Activated naive CD4-positive, alpha-beta T cell treated with anti-CD3 and anti-CD28 coated beads for 36 hours (primary cell): ENCODE measurements around the gene GTF3C4. TPM values are rescaled to one million over a fixed set of nuclear protein-coding genes. Genes with fewer than 3 reads are reported as not detected.

Source experiments
- CTCF ChIA-PET: fragments of 350-600 bp; sonication (Branson Sonifier 250); formaldehyde crosslinking; loops from one replicate; lab custom pipeline; 2021; ENCODE audit warnings: antibody characterized with exemption; lab: Charles Lee
- DNase-seq: peaks from one replicate; pipeline ENCODE4 v3.0.0-alpha.2; 2020
- H3K27ac Mint-ChIP-seq: one replicate; pipeline ENCODE4 v1.8.0; 2021; ENCODE audit warnings: mild to moderate bottlenecking, mixed read lengths
- H3K27me3 Mint-ChIP-seq: one replicate; pipeline ENCODE4 v1.8.0; 2021; ENCODE audit warnings: low read depth, mixed read lengths
- H3K36me3 Mint-ChIP-seq: one replicate; pipeline ENCODE4 v1.8.0; 2021; ENCODE audit warnings: low read depth, mixed read lengths
- H3K4me1 Mint-ChIP-seq: one replicate; pipeline ENCODE4 v1.8.0; 2021; ENCODE audit warnings: low read depth, mixed read lengths
- H3K4me3 Mint-ChIP-seq: one replicate; pipeline ENCODE4 v1.8.0; 2021; ENCODE audit warnings: mild to moderate bottlenecking, moderate library complexity, mixed read lengths
- H3K9me3 Mint-ChIP-seq: one replicate; pipeline ENCODE4 v1.8.0; 2021; ENCODE audit warnings: mixed read lengths
- intact Hi-C: fragments of 100-400 bp; cut with micrococcal nuclease; formaldehyde crosslinking; loops from one replicate; pipeline ENCODE4 v1.15.1; 2023
- total RNA-seq, 2 experiments: library from RNA; stranded (reverse); gene quantifications; one replicate each; pipeline ENCODE4 v1.2.3, GENCODE V29; 2021

The GTF3C4 gene
- total RNA-seq, 2 experiments from 2014 or later: 8.2 to 9.4 TPM

DNA sequence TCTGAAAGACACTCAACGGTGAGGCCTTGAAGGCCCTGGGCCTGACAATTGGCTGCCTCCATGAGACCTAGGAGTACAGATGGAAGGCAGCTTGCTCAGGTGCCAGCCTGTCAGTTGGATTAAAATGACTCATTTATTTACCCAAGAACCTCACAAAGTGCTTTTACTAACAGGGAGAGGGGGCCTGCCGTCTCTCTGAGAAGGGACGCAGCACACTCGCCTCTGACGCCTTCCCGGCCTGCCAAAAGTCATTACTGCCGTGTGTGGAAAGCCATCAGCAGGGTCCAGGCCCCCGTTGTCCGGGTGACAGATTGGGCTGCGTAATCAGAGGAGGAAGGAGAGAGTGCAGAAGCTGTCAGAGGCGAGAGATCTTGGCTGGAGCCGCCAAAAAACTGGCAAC is 32.9 kb upstream of the GTF3C4 start:
- Mint-ChIP-seq H3K4me1 (no peaks in the 10 kb centered on the region), H3K27me3 (no peaks in the 10 kb centered on the region), H3K27ac (no peak overlapping the region), H3K36me3 (peaks cover 35% of the 10 kb centered on the region), H3K4me3 (no peak overlapping the region), H3K9me3 (no peaks in the 10 kb centered on the region)
- intact Hi-C loops: no loop called here
- CTCF ChIA-PET: no interaction called here
- DNase-seq: no peak

DNA sequence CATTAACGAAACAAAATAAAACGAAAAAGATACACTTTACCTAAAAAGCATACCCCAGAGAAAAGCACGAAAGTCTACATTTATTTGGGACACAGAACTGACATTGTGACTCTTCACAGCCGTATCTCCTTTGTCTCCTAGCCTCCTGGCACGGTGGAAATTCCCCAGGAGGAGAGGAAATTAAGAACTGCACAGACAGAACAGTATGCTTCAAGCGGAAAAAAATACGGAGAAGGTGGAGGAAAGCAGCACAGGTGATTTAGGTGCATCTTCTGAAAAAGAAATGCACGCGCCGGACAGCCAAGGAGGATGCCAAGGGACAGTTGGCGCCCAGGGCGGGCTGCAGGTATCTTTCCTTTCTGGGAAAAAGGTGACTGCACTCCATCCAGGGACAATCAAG is 32.5 kb upstream of the GTF3C4 start:
- Mint-ChIP-seq H3K4me3 (no peak overlapping the region), H3K4me1 (no peaks in the 10 kb centered on the region), H3K36me3 (peaks cover 36% of the 10 kb centered on the region), H3K27ac (no peak overlapping the region), H3K9me3 (no peaks in the 10 kb centered on the region), H3K27me3 (no peaks in the 10 kb centered on the region)
- no peak for DNase-seq
- intact Hi-C loops: no loop called here
- CTCF ChIA-PET: no interaction called here

DNA sequence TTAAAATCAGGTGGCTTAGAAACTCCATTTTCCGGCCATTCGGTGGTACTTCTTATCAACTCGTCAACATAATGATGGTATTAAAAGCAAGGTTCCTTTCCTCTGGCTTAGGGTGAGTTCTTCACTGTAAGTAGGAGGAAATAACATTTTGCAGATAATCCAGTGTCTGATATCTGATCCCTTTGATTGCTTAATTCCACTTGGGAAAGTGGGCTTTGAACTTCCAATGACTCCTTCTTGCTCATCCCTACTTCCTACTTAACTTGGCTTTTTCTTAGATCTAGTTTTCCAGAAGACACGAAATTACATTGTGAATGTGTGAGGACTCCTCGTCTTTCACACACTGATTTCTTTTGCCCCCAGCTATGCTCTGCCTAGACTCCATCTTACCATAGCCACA is 32.0 kb upstream of the GTF3C4 start:
- H3K27ac Mint-ChIP-seq: no peak overlapping the region
- CTCF ChIA-PET: no interaction called here
- no peak for DNase-seq
- H3K4me3 Mint-ChIP-seq: no peak overlapping the region
- no peaks in the 10 kb centered on the region for H3K9me3 Mint-ChIP-seq
- H3K36me3 Mint-ChIP-seq: peaks cover 41% of the 10 kb centered on the region
- no peaks in the 10 kb centered on the region for H3K4me1 Mint-ChIP-seq
- H3K27me3 Mint-ChIP-seq: no peaks in the 10 kb centered on the region
- intact Hi-C loops: no loop called here

DNA sequence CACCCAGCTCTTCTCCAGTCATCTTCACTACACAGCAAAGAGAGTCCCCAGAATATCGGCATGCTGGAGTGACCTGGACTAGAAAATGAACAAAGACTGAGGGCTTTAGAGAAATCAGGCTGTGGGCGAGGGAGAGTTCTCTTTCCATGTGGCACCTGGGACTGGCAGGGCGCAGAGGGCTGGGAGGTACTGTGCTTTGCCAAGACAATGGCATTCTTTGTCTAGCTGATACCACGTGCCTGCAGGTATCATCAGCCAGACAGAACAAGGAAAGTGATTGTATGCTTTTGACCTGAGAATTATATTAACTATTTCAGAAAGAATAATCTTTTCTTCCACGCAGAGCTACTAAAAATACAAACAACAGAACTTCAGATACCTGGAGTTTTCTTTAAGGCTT is 30.9 kb upstream of the GTF3C4 start:
- H3K27me3 Mint-ChIP-seq: no peaks in the 10 kb centered on the region
- no peaks in the 10 kb centered on the region for H3K4me1 Mint-ChIP-seq
- H3K27ac Mint-ChIP-seq: no peak overlapping the region
- H3K36me3 Mint-ChIP-seq: peaks cover 43% of the 10 kb centered on the region
- no peak overlapping the region for H3K4me3 Mint-ChIP-seq
- intact Hi-C loops: no loop called here
- DNase-seq: no peak
- CTCF ChIA-PET: no interaction called here
- no peaks in the 10 kb centered on the region for H3K9me3 Mint-ChIP-seq

DNA sequence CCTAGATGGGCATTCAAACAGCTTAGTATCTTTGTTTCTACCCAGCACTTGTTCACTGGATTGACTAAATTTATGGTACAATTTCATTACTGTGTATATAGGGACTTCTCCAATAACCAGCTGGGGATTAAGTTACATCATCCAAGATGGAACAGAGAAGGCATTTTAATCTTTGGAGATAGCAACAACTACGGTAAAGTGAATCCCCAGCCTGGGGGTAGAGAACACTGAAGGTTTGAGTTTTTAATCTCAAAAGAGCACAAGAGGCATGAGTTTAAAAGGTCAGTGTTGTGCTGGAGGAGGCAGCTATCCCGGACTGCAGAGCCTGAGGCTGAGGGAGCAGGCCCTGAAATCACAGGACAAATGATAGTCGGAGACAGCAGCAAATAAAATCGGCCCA is 29.0 kb upstream of the GTF3C4 start:
- H3K27me3 Mint-ChIP-seq: no peaks in the 10 kb centered on the region
- CTCF ChIA-PET: no interaction called here
- no peaks in the 10 kb centered on the region for H3K9me3 Mint-ChIP-seq
- peaks cover 54% of the 10 kb centered on the region for H3K36me3 Mint-ChIP-seq
- no peak overlapping the region for H3K27ac Mint-ChIP-seq
- no peak for DNase-seq
- no peak overlapping the region for H3K4me3 Mint-ChIP-seq
- intact Hi-C loops: no loop called here
- no peaks in the 10 kb centered on the region for H3K4me1 Mint-ChIP-seq

DNA sequence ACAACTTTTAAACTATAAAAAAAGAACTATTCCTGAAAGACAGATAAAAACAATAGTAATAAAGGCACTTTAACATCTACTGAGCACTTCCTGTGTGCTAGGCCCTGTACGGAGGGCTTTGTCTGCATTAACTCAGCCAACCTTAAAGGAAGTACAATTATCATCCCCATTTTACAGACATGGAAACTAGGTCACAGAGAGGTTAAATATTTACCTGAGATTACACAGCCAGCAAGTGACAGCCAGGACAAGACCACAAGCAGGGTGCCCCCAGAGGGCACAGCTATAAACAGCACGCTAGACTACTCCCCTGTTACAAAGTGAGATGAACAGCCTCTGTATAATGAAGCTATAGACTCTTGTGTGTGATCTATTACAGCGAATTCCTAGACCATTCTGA is 26.0 kb upstream of the GTF3C4 start:
- Mint-ChIP-seq H3K9me3 (no peaks in the 10 kb centered on the region), H3K4me1 (peaks cover 7% of the 10 kb centered on the region), H3K4me3 (no peak overlapping the region), H3K27me3 (no peaks in the 10 kb centered on the region), H3K36me3 (peaks cover 52% of the 10 kb centered on the region), H3K27ac (no peak overlapping the region)
- CTCF ChIA-PET: interaction anchor here (0.7 to 1.3 kb wide), 3 partner anchors 9 to 147 kb away, joined by 4 to 6 read pairs (median 4); no protein-coding TSS in a partner anchor
- DNase-seq: no peak
- intact Hi-C loops: no loop called here

DNA sequence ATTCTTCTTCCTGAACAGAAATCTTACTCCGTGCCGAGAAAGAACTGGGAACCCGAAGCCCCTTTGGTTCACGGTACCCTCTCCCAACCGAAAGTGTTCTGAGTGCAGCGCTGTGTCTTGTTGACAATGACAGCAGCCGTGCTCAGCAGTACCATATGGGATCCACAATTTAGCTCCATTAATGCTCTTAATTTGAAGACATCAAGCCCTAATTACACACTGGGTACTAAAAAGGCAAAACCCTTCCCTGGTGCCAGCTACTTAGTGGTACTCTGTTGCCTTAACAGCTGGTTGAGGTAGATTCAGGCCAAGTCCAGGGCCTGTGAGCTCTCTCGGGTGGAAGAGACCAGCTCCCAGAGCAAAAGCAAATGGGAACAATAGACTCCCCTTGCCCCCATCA is 25.0 kb upstream of the GTF3C4 start:
- no peak overlapping the region for H3K4me3 Mint-ChIP-seq
- intact Hi-C loops: no loop called here
- no peaks in the 10 kb centered on the region for H3K9me3 Mint-ChIP-seq
- DNase-seq: no peak
- peaks cover 7% of the 10 kb centered on the region for H3K4me1 Mint-ChIP-seq
- no peak overlapping the region for H3K27ac Mint-ChIP-seq
- H3K27me3 Mint-ChIP-seq: no peaks in the 10 kb centered on the region
- CTCF ChIA-PET: interaction anchor here (0.6 to 1.3 kb wide), 3 partner anchors 8 to 251 kb away, joined by 4 to 6 read pairs (median 5); no protein-coding TSS in a partner anchor
- peaks cover 48% of the 10 kb centered on the region for H3K36me3 Mint-ChIP-seq

DNA sequence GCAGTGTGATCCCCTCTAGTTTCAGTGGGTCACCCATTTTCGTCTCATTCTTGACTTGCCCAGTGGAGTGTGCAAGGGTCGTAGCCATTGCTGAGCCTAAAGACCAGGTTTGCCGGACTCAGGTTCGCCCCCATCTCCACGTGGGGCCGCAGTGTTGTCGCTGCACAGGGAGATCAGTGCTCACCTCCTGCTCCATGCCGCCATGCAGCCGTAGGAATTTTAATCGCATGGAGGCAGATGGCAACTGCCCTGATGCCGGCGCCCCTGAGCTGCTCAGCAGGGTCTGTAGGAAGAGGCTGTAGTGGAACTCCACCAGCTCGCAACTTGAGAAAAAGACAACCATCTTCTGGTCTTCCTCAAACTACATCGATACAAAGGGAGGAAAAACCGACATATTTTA is 24.6 kb upstream of the GTF3C4 start:
- Mint-ChIP-seq H3K36me3 (peaks cover 51% of the 10 kb centered on the region), H3K9me3 (no peaks in the 10 kb centered on the region), H3K27me3 (no peaks in the 10 kb centered on the region), H3K4me3 (no peak overlapping the region), H3K27ac (no peak overlapping the region), H3K4me1 (peaks cover 7% of the 10 kb centered on the region)
- CTCF ChIA-PET: interaction anchor here (0.6 kb wide), 1 partner anchor 251 kb away, joined by 5 read pairs; no protein-coding TSS in a partner anchor
- no peak for DNase-seq
- intact Hi-C loops: no loop called here

DNA sequence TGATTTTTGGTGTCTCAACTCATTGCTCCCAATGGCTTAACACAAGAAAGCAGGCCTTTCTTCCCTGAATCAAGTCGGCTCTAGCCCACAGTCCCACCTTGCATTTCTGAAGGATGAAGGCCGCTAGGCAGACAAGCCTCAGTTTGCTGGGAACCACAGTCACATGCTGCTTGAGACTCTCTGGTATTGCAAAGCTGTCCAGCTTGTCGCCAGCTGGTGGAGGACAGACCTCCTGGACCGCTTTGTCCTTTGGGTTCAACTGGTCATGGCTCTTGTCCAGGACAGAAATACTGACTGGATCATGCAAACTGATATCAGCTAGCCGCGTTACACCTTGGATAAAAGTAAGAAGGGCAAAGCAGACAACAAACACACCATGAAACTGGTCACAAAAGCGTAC is 23.5 kb upstream of the GTF3C4 start:
- Mint-ChIP-seq H3K27me3 (no peaks in the 10 kb centered on the region), H3K9me3 (no peaks in the 10 kb centered on the region), H3K4me1 (peaks cover 7% of the 10 kb centered on the region), H3K27ac (no peak overlapping the region), H3K4me3 (no peak overlapping the region), H3K36me3 (peaks cover 49% of the 10 kb centered on the region)
- DNase-seq: no peak
- intact Hi-C loops: no loop called here
- CTCF ChIA-PET: no interaction called here

DNA sequence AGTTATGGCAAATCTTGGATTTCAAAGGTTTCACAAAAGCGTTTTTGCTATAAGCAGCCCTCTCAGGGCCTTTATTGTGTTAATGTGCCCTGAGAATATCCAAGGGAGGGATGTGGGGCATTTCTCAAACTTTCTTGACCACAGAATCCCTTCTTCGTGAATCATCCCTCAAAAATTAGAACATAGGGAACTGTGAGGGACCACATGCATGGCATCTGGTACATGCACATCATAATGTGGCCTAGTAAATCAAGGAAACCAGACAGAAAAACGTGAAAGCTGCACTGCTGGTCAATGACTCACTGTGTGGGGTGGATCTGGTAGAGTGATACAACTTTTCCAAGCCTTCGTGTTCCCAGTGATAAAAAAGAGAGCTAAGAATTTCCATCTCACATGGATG is 22.9 kb upstream of the GTF3C4 start:
- H3K27ac Mint-ChIP-seq: no peak overlapping the region
- no peaks in the 10 kb centered on the region for H3K9me3 Mint-ChIP-seq
- H3K36me3 Mint-ChIP-seq: peaks cover 51% of the 10 kb centered on the region
- no peaks in the 10 kb centered on the region for H3K27me3 Mint-ChIP-seq
- intact Hi-C loops: no loop called here
- no peak overlapping the region for H3K4me3 Mint-ChIP-seq
- H3K4me1 Mint-ChIP-seq: peaks cover 7% of the 10 kb centered on the region
- CTCF ChIA-PET: interaction anchor here (0.6 kb wide), 1 partner anchor 121 kb away, joined by 3 read pairs; no protein-coding TSS in a partner anchor
- DNase-seq: no peak

DNA sequence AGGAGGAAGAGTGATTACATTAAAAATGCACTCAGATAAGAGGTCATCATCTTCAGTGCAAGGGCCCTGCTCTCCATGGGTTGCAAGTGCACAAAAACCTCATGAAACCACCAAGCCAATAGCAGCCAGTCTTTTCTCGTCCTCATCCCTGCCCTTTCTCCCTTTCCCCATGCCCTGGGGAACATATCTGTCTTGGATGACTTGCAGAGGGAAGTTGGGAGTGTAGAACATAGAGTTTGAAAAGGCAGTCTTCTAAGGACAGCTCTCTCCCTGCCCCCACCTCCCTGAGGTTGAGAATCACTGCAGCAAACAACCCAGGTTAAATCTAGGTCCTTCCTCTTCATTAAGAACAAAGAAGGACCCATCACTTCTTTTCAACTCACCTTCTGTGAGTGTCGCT is 22.5 kb upstream of the GTF3C4 start:
- CTCF ChIA-PET: interaction anchor here (0.6 kb wide), 1 partner anchor 121 kb away, joined by 3 read pairs; no protein-coding TSS in a partner anchor
- DNase-seq: no peak
- Mint-ChIP-seq H3K27ac (no peak overlapping the region), H3K4me3 (no peak overlapping the region), H3K27me3 (no peaks in the 10 kb centered on the region), H3K9me3 (no peaks in the 10 kb centered on the region), H3K36me3 (peaks cover 54% of the 10 kb centered on the region), H3K4me1 (peaks cover 7% of the 10 kb centered on the region)
- intact Hi-C loops: no loop called here

DNA sequence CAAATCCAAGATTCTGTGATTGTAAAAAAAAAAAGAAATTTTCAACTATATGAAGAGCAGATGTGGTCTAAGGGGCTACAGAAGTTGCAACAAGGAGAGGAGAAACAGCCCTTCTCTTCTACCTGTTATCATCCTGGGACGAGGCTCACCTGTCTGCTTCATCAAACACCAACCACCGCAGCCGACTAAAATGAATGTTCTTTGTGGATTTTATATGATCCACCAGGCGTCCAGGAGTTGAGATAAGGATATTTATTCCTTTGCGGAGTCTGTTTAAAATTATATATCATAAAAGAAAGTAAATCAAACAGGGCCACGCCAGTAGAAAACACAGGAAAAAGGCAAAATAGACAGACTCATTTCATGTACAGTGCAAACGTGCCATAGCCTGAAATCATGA is 22.0 kb upstream of the GTF3C4 start:
- CTCF ChIA-PET: no interaction called here
- Mint-ChIP-seq H3K27me3 (no peaks in the 10 kb centered on the region), H3K36me3 (peaks cover 50% of the 10 kb centered on the region), H3K27ac (no peak overlapping the region), H3K4me3 (no peak overlapping the region), H3K4me1 (peaks cover 7% of the 10 kb centered on the region), H3K9me3 (no peaks in the 10 kb centered on the region)
- DNase-seq: no peak
- intact Hi-C loops: no loop called here

DNA sequence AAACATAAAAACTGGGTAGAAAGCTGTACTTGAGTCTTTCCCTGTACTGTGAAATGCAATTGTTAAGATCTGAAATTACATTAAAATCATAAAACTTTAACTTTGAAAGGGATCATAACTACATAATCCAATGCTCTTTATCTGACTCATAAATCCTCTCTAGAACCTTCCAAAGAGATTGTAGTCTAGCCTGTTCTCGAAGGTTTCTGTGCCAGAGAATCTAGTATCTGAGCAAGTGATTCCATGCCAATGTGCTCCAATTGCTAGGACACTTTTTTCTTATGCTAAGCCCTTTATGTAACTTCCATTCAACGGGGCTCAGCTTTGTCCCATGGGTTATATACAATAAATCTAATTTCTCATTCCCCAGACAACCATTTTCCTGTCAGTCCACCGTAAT is 21.6 kb upstream of the GTF3C4 start:
- intact Hi-C loops: no loop called here

More for the DNA sequence above, 21.6 kb upstream of the GTF3C4 start:
- H3K36me3 Mint-ChIP-seq: peaks cover 46% of the 10 kb centered on the region
- DNase-seq: no peak
- H3K9me3 Mint-ChIP-seq: no peaks in the 10 kb centered on the region
- CTCF ChIA-PET: no interaction called here
- no peak overlapping the region for H3K27ac Mint-ChIP-seq
- H3K27me3 Mint-ChIP-seq: no peaks in the 10 kb centered on the region
- peaks cover 7% of the 10 kb centered on the region for H3K4me1 Mint-ChIP-seq
- H3K4me3 Mint-ChIP-seq: no peak overlapping the region
